Mesothelial cell of epicardium (in vitro differentiated cells): Measurements from ENCODE around the gene FYB1. TPM values are rescaled to one million over a fixed set of nuclear protein-coding genes. Genes with fewer than 3 reads are reported as not detected.

ENCODE experiments used
- DNase-seq, 2 experiments: peaks; one replicate each; pipeline ENCODE4 v3.0.0; 2021; ENCODE audit warnings: low spot score in 2 of 2; ENCODE audit not compliant: unreplicated experiment in 2 of 2
- H3K27ac Mint-ChIP-seq: 2 replicates; pipeline ENCODE4 v1.8.0; 2021; ENCODE audit warnings: mixed read lengths
- H3K27me3 Mint-ChIP-seq: 2 replicates; pipeline ENCODE4 v1.8.0; 2021; ENCODE audit warnings: low read depth, mixed read lengths
- H3K36me3 Mint-ChIP-seq: 2 replicates; pipeline ENCODE4 v1.8.0; 2021; ENCODE audit warnings: mixed read lengths
- H3K4me1 Mint-ChIP-seq: 2 replicates; pipeline ENCODE4 v1.8.0; 2021; ENCODE audit warnings: mixed read lengths
- H3K4me3 Mint-ChIP-seq: 2 replicates; pipeline ENCODE4 v1.8.0; 2021; ENCODE audit warnings: mild to moderate bottlenecking, moderate library complexity, mixed read lengths
- H3K9me3 Mint-ChIP-seq: 2 replicates; pipeline ENCODE4 v1.8.0; 2021; ENCODE audit warnings: mixed read lengths
- total RNA-seq: library from RNA; stranded (reverse); gene quantifications from 3 replicates; pipeline ENCODE4 v1.2.1, GENCODE V29; 2021
- TF ChIP-seq, protein P1 (sequence below): fragments of 200-600 bp; sonication (generic); IDR thresholded peaks from one replicate; pipeline ENCODE4 v1.5.0; 2021; ENCODE audit warnings: antibody characterized with exemption; ENCODE audit not compliant: unreplicated experiment

The FYB1 gene
- total RNA-seq, 1 donor from 2014 or later: 1.5 TPM

DNA sequence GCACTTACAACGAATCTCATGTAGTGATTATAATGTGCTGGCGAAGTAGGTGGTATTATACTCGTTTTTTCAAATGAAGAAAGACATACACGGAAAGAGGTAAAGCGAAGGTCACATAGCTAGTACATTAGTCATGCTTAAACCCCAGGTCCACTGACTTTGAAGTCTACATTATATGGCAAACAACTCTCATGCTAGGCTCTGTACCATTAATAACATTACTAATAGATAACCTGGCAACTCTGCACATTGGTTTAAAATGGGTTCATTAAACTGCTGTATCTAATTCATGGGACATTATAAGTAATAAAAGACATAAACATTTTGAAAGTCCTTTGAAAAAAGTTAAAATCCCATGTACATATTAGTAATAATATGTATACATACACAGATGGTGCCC is 21.2 kb downstream of the FYB1 start:
- Mint-ChIP-seq H3K4me3 (no peak overlapping the region), H3K9me3 (no peaks in the 10 kb centered on the region), H3K36me3 (no peaks in the 10 kb centered on the region), H3K4me1 (peaks cover 77% of the 10 kb centered on the region), H3K27ac (peak overlapping the region; percentile 7), H3K27me3 (no peaks in the 10 kb centered on the region)
- DNase-seq: no peak
- TF ChIP-seq, protein P1, sequence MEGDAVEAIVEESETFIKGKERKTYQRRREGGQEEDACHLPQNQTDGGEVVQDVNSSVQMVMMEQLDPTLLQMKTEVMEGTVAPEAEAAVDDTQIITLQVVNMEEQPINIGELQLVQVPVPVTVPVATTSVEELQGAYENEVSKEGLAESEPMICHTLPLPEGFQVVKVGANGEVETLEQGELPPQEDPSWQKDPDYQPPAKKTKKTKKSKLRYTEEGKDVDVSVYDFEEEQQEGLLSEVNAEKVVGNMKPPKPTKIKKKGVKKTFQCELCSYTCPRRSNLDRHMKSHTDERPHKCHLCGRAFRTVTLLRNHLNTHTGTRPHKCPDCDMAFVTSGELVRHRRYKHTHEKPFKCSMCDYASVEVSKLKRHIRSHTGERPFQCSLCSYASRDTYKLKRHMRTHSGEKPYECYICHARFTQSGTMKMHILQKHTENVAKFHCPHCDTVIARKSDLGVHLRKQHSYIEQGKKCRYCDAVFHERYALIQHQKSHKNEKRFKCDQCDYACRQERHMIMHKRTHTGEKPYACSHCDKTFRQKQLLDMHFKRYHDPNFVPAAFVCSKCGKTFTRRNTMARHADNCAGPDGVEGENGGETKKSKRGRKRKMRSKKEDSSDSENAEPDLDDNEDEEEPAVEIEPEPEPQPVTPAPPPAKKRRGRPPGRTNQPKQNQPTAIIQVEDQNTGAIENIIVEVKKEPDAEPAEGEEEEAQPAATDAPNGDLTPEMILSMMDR: no peak

DNA sequence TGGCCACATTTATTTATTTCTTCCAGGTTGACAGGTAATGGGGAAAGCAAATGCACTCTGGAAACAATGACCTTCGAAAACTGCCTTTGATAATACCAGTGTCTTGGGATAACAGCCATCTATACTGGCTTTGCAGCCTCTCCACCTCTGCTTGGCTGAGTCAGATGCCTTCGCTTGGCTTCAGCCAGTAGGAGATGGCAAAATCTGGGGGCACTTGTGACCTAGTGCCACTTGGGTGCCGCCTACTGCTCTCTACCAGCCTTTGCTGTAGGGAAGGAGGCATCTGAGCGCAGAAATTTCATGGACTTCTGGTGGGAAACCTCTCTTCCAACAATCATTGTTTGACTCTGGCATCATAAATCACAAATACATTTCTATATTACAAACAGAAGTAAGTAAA is 21.8 kb downstream of the FYB1 start:
- Mint-ChIP-seq H3K4me1 (peaks cover 78% of the 10 kb centered on the region), H3K27me3 (no peaks in the 10 kb centered on the region)
- TF ChIP-seq, protein P1: no peak

DNA sequence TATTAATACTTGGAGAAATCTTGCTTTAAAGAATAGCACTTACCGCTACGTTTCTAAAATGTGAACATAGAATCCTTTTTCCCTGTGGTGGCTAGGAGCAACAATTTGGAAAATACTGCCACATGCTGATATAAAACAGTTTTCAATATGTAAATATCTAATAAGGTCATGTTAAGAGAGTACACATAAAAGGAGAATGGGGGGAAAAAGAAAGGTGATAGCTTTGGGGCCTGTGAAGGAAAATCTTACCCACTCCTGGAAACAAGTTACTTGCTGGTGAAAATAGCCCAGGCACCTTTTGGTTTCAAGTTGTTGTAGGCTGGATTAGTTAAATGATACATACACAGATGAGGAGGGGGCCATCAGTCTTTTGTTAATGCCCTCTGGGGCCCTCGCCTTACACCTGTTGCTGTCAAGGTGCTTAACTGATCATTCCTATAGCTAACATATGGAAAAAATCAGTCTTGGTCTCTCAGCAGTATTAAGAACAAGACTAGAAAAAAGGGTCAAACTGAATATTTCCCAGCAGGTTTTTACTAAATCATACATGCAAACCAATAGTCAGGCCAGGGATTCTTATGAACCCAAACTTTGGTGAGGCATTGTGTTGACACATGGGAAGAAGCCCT is 24.1 kb downstream of the FYB1 start:
- TF ChIP-seq, protein P1: no peak
- H3K36me3 Mint-ChIP-seq: no peaks in the 10 kb centered on the region
- H3K9me3 Mint-ChIP-seq: no peaks in the 10 kb centered on the region
- H3K4me1 Mint-ChIP-seq: peaks cover 79% of the 10 kb centered on the region
- no peak overlapping the region for H3K4me3 Mint-ChIP-seq
- no peak for DNase-seq
- H3K27me3 Mint-ChIP-seq: no peaks in the 10 kb centered on the region
- H3K27ac Mint-ChIP-seq: peak overlapping the region; percentile 51

More for the DNA sequence above, 21.8 kb downstream of the FYB1 start:
- H3K9me3 Mint-ChIP-seq: no peaks in the 10 kb centered on the region
- peak overlapping the region; percentile 70 for H3K27ac Mint-ChIP-seq
- H3K4me3 Mint-ChIP-seq: no peak overlapping the region
- DNase-seq: no peak
- no peaks in the 10 kb centered on the region for H3K36me3 Mint-ChIP-seq

DNA sequence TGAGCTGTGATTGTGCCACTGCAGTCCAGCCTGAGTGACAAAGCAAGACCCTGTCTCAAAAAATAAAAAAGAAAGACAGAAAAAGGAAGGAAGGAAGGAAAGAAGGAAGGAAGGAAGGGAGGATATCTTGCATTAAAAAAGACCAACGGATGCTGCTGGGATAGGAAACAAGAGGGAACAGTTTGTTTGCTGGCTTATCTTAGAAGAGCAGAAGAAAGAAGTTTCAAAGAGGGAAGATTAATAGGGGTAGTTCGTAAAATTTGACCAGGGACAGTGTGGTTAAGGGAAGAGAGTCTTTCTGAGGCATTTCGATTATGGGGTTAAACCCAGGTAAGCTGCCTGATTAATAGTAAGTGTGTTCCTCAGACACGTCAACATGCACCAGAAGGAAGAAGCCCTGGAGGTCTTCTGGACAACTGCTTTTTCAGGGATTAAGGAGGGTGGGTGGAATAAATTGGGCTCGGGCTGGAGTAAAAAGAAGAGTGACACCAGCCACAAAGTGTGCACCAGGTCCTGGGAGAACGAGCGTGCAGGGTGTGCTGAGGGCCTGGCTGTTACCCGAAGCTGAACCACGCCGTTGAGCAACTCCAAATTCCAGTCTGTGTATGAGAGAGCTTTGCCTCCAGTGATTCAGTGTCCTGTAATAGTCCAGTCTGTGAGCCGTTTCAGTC is 24.8 kb downstream of the FYB1 start:
- Mint-ChIP-seq H3K9me3 (no peaks in the 10 kb centered on the region), H3K4me1 (peaks cover 71% of the 10 kb centered on the region), H3K36me3 (no peaks in the 10 kb centered on the region), H3K27me3 (no peaks in the 10 kb centered on the region), H3K4me3 (no peak overlapping the region), H3K27ac (peak overlapping the region; percentile 51)
- no peak for DNase-seq
- TF ChIP-seq, protein P1: no peak

DNA sequence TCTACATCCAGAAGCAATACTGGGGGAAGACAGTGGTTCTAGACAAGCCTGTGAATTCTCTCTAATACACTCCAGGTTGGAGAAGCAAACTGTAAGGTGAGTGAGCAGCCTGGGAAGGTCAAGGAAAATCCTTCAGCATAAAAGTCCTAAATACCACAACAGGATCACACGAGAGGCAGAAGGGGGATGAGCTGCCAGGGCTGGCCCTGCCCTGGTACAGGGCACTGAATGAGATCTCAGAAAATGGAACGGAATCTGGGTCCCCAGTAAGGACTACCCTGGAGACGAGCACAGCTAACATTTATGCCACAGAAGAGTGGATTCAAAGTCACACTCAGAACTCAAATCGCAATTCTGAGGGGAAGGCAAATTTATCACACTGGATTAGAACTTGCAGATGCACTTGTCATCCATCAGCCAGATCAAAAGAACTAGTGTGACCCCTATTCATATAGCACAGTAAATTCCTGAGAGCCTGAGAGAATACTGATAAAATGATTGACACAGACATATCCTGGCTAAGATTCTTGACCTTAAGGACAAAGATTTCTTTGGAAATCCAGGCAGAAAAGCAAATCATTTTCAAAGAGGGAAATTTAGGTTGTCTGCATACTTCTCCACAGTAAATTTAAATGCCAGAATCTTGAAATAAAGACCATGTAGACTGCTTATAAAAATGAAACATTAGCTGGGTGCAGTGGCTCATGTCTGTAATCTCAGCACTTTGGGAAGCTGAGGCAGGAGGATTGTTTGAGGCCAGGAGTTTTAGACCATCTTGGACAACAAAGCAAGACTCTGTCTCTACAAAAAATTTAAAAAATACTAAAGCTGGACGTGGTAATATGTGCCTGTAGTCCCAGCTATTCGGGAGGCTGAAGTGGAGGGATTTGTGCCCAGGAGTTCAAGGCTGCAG is 25.6 kb downstream of the FYB1 start:
- Mint-ChIP-seq H3K27ac (peak overlapping the region; percentile 51), H3K4me3 (no peak overlapping the region), H3K36me3 (no peaks in the 10 kb centered on the region), H3K4me1 (peaks cover 69% of the 10 kb centered on the region), H3K9me3 (no peaks in the 10 kb centered on the region), H3K27me3 (no peaks in the 10 kb centered on the region)
- TF ChIP-seq, protein P1: no peak
- DNase-seq: no peak
